CD14-positive monocyte (primary cell): ENCODE results near the gene AIRE. TPM values are rescaled to one million over a fixed set of nuclear protein-coding genes. Genes with fewer than 3 reads are reported as not detected.

Experiments used
- DNase-seq, 3 donors: peaks; one replicate each; pipeline ENCODE4 v3.0.0-alpha.2; 2011 to 2022
- H2AFZ ChIP-seq: 2 replicates; pipeline ENCODE4 v1.6.0; 2012; ENCODE audit warnings: mild to moderate bottlenecking, low read depth, low read length, inconsistent platforms; ENCODE audit not compliant: insufficient read depth, poor library complexity, severe bottlenecking
- H3K27ac ChIP-seq, 2 donors: 1 replicate in 1 of 2; 2 replicates in 1 of 2; pipeline ENCODE4 v1.5.1; 2012 to 2013; ENCODE audit warnings: low read length in 2 of 2, control low read depth in 1 of 2, inconsistent platforms in 1 of 2, low read depth in 1 of 2, mild to moderate bottlenecking in 1 of 2
- H3K27me3 ChIP-seq, 2 donors: one replicate each; pipeline versions ENCODE4 v1.6.0 to v1.6.1; 2011 to 2013; ENCODE audit warnings: low read length in 2 of 2; ENCODE audit not compliant: control insufficient read depth in 2 of 2, insufficient read depth in 2 of 2
- H3K36me3 ChIP-seq, 2 donors: replicated peaks in 1 of 2; 1 replicate in 1 of 2; 2 replicates in 1 of 2; pipeline versions ENCODE4 v1.5.1 to v1.6.1; 2012 to 2013; ENCODE audit warnings: low read length in 2 of 2, control low read depth in 1 of 2, inconsistent platforms in 1 of 2, mild to moderate bottlenecking in 1 of 2; ENCODE audit not compliant: insufficient read depth in 2 of 2, control insufficient read depth in 1 of 2
- H3K4me1 ChIP-seq, 2 donors: 1 replicate in 1 of 2; 2 replicates in 1 of 2; pipeline versions ENCODE4 v1.5.1 to v1.6.1; 2012 to 2013; ENCODE audit warnings: low read length in 2 of 2, control low read depth in 1 of 2, inconsistent platforms in 1 of 2, mild to moderate bottlenecking in 1 of 2, moderate library complexity in 1 of 2; ENCODE audit not compliant: insufficient read depth in 2 of 2, control insufficient read depth in 1 of 2
- H3K4me2 ChIP-seq: replicated peaks from 2 replicates; pipeline ENCODE3; 2012; ENCODE audit warnings: low read length, moderate library complexity, mild to moderate bottlenecking; ENCODE audit not compliant: poor library complexity, severe bottlenecking; ENCODE audit errors: extremely low read depth
- H3K4me3 ChIP-seq, 3 experiments: fragments of 200-600 bp in 1 of 3; sonication (generic) in 1 of 3; replicated peaks in 1 of 3; 1 replicate in 2 of 3; 2 replicates in 1 of 3; pipeline ENCODE4 v1.5.1; 2011 to 2013; ENCODE audit warnings: low read length in 3 of 3, mild to moderate bottlenecking in 3 of 3, control low read depth in 2 of 3, low read depth in 2 of 3, inconsistent platforms in 1 of 3, moderate library complexity in 1 of 3
- H3K79me2 ChIP-seq: 2 replicates; pipeline ENCODE4 v1.6.0; 2012; ENCODE audit warnings: mild to moderate bottlenecking, control low read depth, inconsistent platforms, low read length, moderate library complexity; ENCODE audit not compliant: insufficient read depth
- H3K9ac ChIP-seq: 2 replicates; pipeline ENCODE4 v1.6.0; 2017; ENCODE audit warnings: low read length, mild to moderate bottlenecking; ENCODE audit not compliant: insufficient read depth, poor library complexity, severe bottlenecking
- H3K9me3 ChIP-seq, 2 donors: replicated peaks in 1 of 2; 1 replicate in 1 of 2; 2 replicates in 1 of 2; pipeline versions ENCODE4 v1.5.1 to v1.6.1; 2012 to 2013; ENCODE audit warnings: low read length in 2 of 2, control low read depth in 1 of 2; ENCODE audit not compliant: control insufficient read depth in 1 of 2, insufficient read depth in 1 of 2
- H4K20me1 ChIP-seq: 2 replicates; pipeline ENCODE4 v1.6.0; 2012; ENCODE audit warnings: mild to moderate bottlenecking, low read length, control low read depth, moderate library complexity; ENCODE audit not compliant: insufficient read depth
- H3K27ac Mint-ChIP-seq, 7 donors: one replicate each; pipeline ENCODE4 v1.8.0; 2020; ENCODE audit warnings: mild to moderate bottlenecking in 7 of 7, mixed read lengths in 7 of 7, moderate library complexity in 6 of 7, inconsistent platforms in 2 of 7
- H3K27me3 Mint-ChIP-seq, 3 donors: one replicate each; pipeline ENCODE4 v1.8.0; 2021 to 2022; ENCODE audit warnings: low read depth in 3 of 3, mild to moderate bottlenecking in 3 of 3, mixed read lengths in 3 of 3, moderate library complexity in 3 of 3, inconsistent platforms in 1 of 3
- H3K36me3 Mint-ChIP-seq, 2 donors: one replicate each; pipeline ENCODE4 v1.8.0; 2020; ENCODE audit warnings: mixed read lengths in 2 of 2, inconsistent platforms in 1 of 2, mild to moderate bottlenecking in 1 of 2
- H3K4me1 Mint-ChIP-seq: one replicate; pipeline ENCODE4 v1.8.0; 2020; ENCODE audit warnings: mild to moderate bottlenecking, mixed read lengths
- H3K4me3 Mint-ChIP-seq, 2 donors: one replicate each; pipeline ENCODE4 v1.8.0; 2020; ENCODE audit warnings: mild to moderate bottlenecking in 2 of 2, mixed read lengths in 2 of 2, moderate library complexity in 1 of 2
- H3K9me3 Mint-ChIP-seq, 7 donors: one replicate each; pipeline ENCODE4 v1.8.0; 2020 to 2022; ENCODE audit warnings: mixed read lengths in 7 of 7, mild to moderate bottlenecking in 6 of 7, moderate library complexity in 6 of 7, inconsistent platforms in 2 of 7
- WGBS: methylation state at CpG from one replicate; pipeline ENCODE4 v1.1.5; 2013; ENCODE audit warnings: missing lambda C conversion rate; ENCODE audit not compliant: insufficient coverage; 5-methylcytosine and 5-hydroxymethylcytosine counted together
- intact Hi-C, 2 donors: fragments of 100-400 bp; cut with micrococcal nuclease; formaldehyde crosslinking; loops; one replicate each; pipeline versions ENCODE4 v1.15.0 to v1.15.1; 2023
- polyA plus RNA-seq, 3 donors: library from polyadenylated mRNA; depleted of rRNA in 1 of 3; unstranded in 2 of 3; stranded (reverse) in 1 of 3; fragments of 300-500 nt in 2 of 3; fragments of >200 nt in 1 of 3; fragmentation: Illumina TruSeq in 2 of 3; gene quantifications; 1 replicate in 2 of 3; 2 replicates in 1 of 3; pipeline ENCODE4 v1.2.3, GENCODE V29; 2012 to 2021
- TF ChIP-seq, protein P1 (sequence below): fragments of 200-600 bp; IDR thresholded peaks from one replicate; pipeline ENCODE4 v1.8.0; 2022; ENCODE audit warnings: antibody characterized with exemption, mild to moderate bottlenecking

Gene AIRE
- polyA plus RNA-seq, 3 donors, result not detected

DNA sequence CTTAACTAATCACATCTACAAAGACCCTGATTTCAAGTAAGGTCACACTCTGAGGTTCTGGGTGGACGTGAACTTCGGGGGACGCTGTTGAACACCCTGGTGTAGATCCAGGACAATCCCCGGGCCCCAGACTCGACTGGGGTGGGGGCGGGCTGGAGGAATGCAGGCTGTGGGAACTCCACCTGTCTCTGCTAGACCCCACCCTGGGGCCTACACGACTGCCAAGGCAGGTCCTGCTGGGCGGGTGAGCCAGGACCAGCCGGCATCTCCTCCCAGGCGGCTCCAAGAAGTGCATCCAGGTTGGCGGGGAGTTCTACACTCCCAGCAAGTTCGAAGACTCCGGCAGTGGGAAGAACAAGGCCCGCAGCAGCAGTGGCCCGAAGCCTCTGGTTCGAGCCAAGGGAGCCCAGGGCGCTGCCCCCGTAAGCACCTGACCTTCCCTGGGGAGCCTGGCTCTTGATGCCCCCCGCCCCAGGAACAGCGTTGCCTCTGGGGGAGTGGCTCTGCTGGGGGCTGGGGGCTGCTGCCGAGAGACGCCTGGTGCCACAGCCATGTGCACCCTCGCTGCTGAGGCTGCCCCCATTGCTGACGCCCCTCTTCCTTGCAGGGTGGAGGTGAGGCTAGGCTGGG lies 3.8 kb downstream of the AIRE start:
- DNase-seq, result no peak
- no peak overlapping the region for H3K4me3 ChIP-seq
- peaks cover 0 to 6% (median 0%) of the 10 kb centered on the region in 7 donors for H3K9me3 Mint-ChIP-seq
- H3K9ac ChIP-seq, result no peak overlapping the region
- no peaks in the 10 kb centered on the region for H3K4me1 ChIP-seq
- H3K4me1 Mint-ChIP-seq, result no peaks in the 10 kb centered on the region
- H4K20me1 ChIP-seq, result no peaks in the 10 kb centered on the region
- no peak overlapping the region for H3K27ac Mint-ChIP-seq
- no peak overlapping the region for H3K4me3 Mint-ChIP-seq
- H2AFZ ChIP-seq, result no peak overlapping the region
- H3K36me3 ChIP-seq, result no peaks in the 10 kb centered on the region
- H3K36me3 Mint-ChIP-seq, result no peaks in the 10 kb centered on the region
- peaks cover 2 to 24% (median 4%) of the 10 kb centered on the region in 3 donors for H3K27me3 Mint-ChIP-seq
- H3K79me2 ChIP-seq, result no peaks in the 10 kb centered on the region
- WGBS, result 98% methylated on average over 15 of the region's 24 CpGs
- TF ChIP-seq, protein P1, sequence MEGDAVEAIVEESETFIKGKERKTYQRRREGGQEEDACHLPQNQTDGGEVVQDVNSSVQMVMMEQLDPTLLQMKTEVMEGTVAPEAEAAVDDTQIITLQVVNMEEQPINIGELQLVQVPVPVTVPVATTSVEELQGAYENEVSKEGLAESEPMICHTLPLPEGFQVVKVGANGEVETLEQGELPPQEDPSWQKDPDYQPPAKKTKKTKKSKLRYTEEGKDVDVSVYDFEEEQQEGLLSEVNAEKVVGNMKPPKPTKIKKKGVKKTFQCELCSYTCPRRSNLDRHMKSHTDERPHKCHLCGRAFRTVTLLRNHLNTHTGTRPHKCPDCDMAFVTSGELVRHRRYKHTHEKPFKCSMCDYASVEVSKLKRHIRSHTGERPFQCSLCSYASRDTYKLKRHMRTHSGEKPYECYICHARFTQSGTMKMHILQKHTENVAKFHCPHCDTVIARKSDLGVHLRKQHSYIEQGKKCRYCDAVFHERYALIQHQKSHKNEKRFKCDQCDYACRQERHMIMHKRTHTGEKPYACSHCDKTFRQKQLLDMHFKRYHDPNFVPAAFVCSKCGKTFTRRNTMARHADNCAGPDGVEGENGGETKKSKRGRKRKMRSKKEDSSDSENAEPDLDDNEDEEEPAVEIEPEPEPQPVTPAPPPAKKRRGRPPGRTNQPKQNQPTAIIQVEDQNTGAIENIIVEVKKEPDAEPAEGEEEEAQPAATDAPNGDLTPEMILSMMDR, result no peak
- H3K9me3 ChIP-seq, result no peaks in the 10 kb centered on the region
- intact Hi-C loops, result no loop called here
- peaks cover 0 to 3% of the 10 kb centered on the region in 2 donors for H3K27me3 ChIP-seq
- H3K4me2 ChIP-seq, result no peak overlapping the region
- no peak overlapping the region for H3K27ac ChIP-seq

DNA sequence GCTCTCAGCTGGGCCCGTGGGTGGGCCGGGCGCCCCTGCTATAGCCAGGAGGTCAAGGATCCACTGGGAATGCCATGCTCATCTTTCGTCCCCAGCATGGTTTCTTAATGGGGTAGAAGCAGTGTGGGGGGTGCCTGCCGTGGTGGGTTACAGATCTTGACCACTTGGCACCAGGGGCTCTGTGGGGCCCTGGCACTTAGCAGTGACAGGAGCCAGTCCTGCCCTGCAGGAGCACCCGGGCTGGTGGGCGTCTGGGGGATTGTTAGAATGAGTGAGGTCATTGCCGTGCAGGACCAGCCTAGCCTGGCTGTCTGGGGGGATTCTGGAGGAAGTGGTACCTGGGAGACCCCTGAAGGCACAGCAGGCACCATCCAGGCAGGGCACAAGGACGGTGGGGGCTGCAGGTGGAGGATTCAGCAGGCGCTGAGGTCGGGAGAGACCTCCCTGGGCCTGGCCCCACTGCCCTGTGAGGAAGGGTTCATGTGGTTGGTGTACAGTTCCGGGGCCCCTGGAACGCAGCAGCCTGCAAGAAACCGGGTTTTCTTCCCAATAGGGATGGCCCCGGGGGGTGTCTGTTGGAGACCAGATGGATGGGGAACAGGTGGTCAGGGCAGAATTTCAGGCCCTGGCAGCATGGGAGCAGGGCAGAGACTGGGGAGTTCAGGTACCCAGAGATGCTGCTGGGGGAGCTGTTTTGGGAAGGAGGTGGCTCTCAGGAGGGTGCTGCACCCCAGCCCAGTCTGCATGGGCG lies 4.8 kb downstream of the AIRE start:
- Histone ChIP-seq H4K20me1 (no peaks in the 10 kb centered on the region), H3K9me3 (no peaks in the 10 kb centered on the region), H3K4me3 (no peak overlapping the region), H2AFZ (no peak overlapping the region), H3K27me3 (peaks cover 0 to 4% of the 10 kb centered on the region in 2 donors), H3K9ac (no peak overlapping the region), H3K27ac (no peak overlapping the region), H3K4me2 (no peak overlapping the region), H3K79me2 (no peaks in the 10 kb centered on the region), H3K4me1 (no peaks in the 10 kb centered on the region), H3K36me3 (no peaks in the 10 kb centered on the region)
- peaks cover 2 to 19% (median 4%) of the 10 kb centered on the region in 3 donors for H3K27me3 Mint-ChIP-seq
- 92% methylated on average over 10 of the region's 16 CpGs for WGBS
- TF ChIP-seq, protein P1, result no peak
- no peaks in the 10 kb centered on the region for H3K4me1 Mint-ChIP-seq
- H3K27ac Mint-ChIP-seq, result no peak overlapping the region
- intact Hi-C loops, result no loop called here
- no peak for DNase-seq
- H3K9me3 Mint-ChIP-seq, result peaks cover 0 to 6% (median 0%) of the 10 kb centered on the region in 7 donors
- H3K36me3 Mint-ChIP-seq, result no peaks in the 10 kb centered on the region
- H3K4me3 Mint-ChIP-seq, result no peak overlapping the region
